ENCODE measurements around the gene SHMT2.

The SHMT2 gene

GRCh38 chr12:57196439-57196838 lies 33.1 kb upstream of the SHMT2 start:
- no peak for TF ChIP-seq REST (IDR thresholded peaks at IDR 0.05; ENCODE audit: insufficient read depth in 1 of 2, low read depth in 2 of 2, low read length in 2 of 2)

- no peak for TF ChIP-seq TAF1 (IDR thresholded peaks at IDR 0.05; ENCODE audit: borderline replicate concordance, insufficient read depth, low read length)
- no peak for TF ChIP-seq POLR2AphosphoS5 (IDR thresholded peaks at IDR 0.05; ENCODE audit: low read depth, low read length)
- TF ChIP-seq SIN3A (IDR thresholded peaks at IDR 0.05; ENCODE audit: borderline replicate concordance, insufficient read depth, low read length), result no peak
- no peak for TF ChIP-seq FOXP2 (optimal IDR thresholded peaks at IDR 0.05; ENCODE audit: borderline replicate concordance, extremely low read depth, extremely low read length, insufficient read depth)
- no peak for TF ChIP-seq REST (IDR thresholded peaks at IDR 0.05; ENCODE audit: insufficient read depth in 1 of 2, low read depth in 2 of 2, low read length in 2 of 2)
Observed at GRCh38 chr12:57196956-57197355, 32.6 kb upstream of the SHMT2 start.

- TF ChIP-seq POLR2AphosphoS5 (IDR thresholded peaks at IDR 0.05; ENCODE audit: low read depth, low read length), result no peak
- TF ChIP-seq TAF1 (IDR thresholded peaks at IDR 0.05; ENCODE audit: borderline replicate concordance, insufficient read depth, low read length), result no peak
- TF ChIP-seq REST (IDR thresholded peaks at IDR 0.05; ENCODE audit: insufficient read depth in 1 of 2, low read depth in 2 of 2, low read length in 2 of 2), result no peak
Observed at GRCh38 chr12:57198329-57198728, 31.2 kb upstream of the SHMT2 start.

- TF ChIP-seq REST (IDR thresholded peaks at IDR 0.05; ENCODE audit: insufficient read depth in 1 of 2, low read depth in 2 of 2, low read length in 2 of 2) (no peak), FOXP2 (optimal IDR thresholded peaks at IDR 0.05; ENCODE audit: borderline replicate concordance, extremely low read depth, extremely low read length, insufficient read depth) (no peak), POLR2AphosphoS5 (IDR thresholded peaks at IDR 0.05; ENCODE audit: low read depth, low read length) (no peak), SIN3A (IDR thresholded peaks at IDR 0.05; ENCODE audit: borderline replicate concordance, insufficient read depth, low read length) (no peak), TAF1 (IDR thresholded peaks at IDR 0.05; ENCODE audit: borderline replicate concordance, insufficient read depth, low read length) (no peak)
Observed at GRCh38 chr12:57199191-57199590, 30.3 kb upstream of the SHMT2 start.

DNA sequence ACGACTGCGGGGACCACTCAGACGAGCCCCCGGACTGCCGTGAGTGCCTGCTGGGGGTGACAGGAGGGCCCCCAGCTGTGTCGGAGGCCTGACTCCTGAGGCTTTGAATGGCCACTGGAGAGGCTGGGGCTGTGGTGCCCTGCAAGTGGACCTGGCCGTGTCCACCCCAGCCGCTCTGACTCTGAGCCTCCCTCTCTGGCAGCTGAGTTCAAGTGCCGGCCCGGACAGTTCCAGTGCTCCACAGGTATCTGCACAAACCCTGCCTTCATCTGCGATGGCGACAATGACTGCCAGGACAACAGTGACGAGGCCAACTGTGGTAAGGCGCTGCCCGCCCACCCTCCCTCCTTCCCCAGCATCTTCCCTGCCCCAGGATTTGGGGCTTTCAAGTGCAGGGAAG lies 29.0 kb upstream of the SHMT2 start:
- TF ChIP-seq FOXP2 (optimal IDR thresholded peaks at IDR 0.05; ENCODE audit: borderline replicate concordance, extremely low read depth, extremely low read length, insufficient read depth), result no peak
- no peak for TF ChIP-seq TAF1 (IDR thresholded peaks at IDR 0.05; ENCODE audit: borderline replicate concordance, insufficient read depth, low read length)
- TF ChIP-seq SIN3A (IDR thresholded peaks at IDR 0.05; ENCODE audit: borderline replicate concordance, insufficient read depth, low read length), result no peak
- TF ChIP-seq REST (IDR thresholded peaks at IDR 0.05; ENCODE audit: insufficient read depth in 1 of 2, low read depth in 2 of 2, low read length in 2 of 2), result no peak
- TF ChIP-seq POLR2AphosphoS5 (IDR thresholded peaks at IDR 0.05; ENCODE audit: low read depth, low read length), result no peak

Data from PFSK-1 (cell line).